K562 (cell line): ENCODE data around the gene HNMT. TPM values are rescaled to one million over a fixed set of nuclear protein-coding genes. Genes with fewer than 3 reads are reported as not detected.

Experiments
- ATAC-seq: fragments of 200-7000 bp; cut with Tn5 transposase; 3 replicates; pipeline ENCODE4 v1.9.1; 2020; ENCODE audit warnings: moderate library complexity
- BruUV-seq: library from RNA; stranded (reverse); fragments of 400-500 nt; replicated peaks from 2 replicates; lab custom pipeline; 2021; lab: Mats Ljungman, UMichigan
- CTCF ChIA-PET: fragments of 300-600 bp; formaldehyde crosslinking; extraction: SDS; loops from one replicate; lab custom pipeline; 2021; ENCODE audit warnings: low intra/inter-chr PET ratio; lab: Yijun Ruan, JAX
- POLR2A ChIA-PET: fragments of 300-600, 350-650 bp; sonication (Branson Sonifier 250); formaldehyde crosslinking; extraction: SDS; loops from one replicate; lab custom pipeline; 2021; ENCODE audit warnings: antibody characterized with exemption, inconsistent platforms; lab: Yijun Ruan, JAX
- DNase-seq, 4 experiments: peaks; one replicate each; pipeline versions ENCODE4 v3.0.0 to v3.0.0-alpha.2; 2011 to 2018; ENCODE audit warnings: low spot score in 3 of 4, mixed read lengths in 3 of 4; ENCODE audit errors: extremely low read depth in 1 of 4
- FAIRE-seq: peaks from 2 replicates; lab custom pipeline; 2011; peaks lifted over from hg19 to GRCh38; lab: Jason Lieb, UNC
- H2AFZ ChIP-seq: 2 replicates; pipeline ENCODE4 v1.6.0; 2011; ENCODE audit warnings: low read depth, low read length, control low read depth, inconsistent platforms
- H3K27ac ChIP-seq: fragments of 200-600 bp; 3 replicates; pipeline ENCODE4 v1.8.0; 2011; ENCODE audit warnings: low read depth, mild to moderate bottlenecking, control low read depth, inconsistent platforms, low read length, moderate library complexity, mixed read lengths; ENCODE audit errors: extremely low read depth
- H3K27me3 ChIP-seq, 2 experiments: fragments of 300-600 bp in 1 of 2; 2 replicates in 1 of 2; 3 replicates in 1 of 2; pipeline versions ENCODE4 v1.6.0 to v1.8.0; 2011; ENCODE audit warnings: inconsistent platforms in 2 of 2, low read length in 2 of 2, mild to moderate bottlenecking in 1 of 2, mixed read lengths in 1 of 2, moderate library complexity in 1 of 2; ENCODE audit not compliant: control insufficient read depth in 2 of 2, insufficient read depth in 2 of 2
- H3K36me3 ChIP-seq: fragments of 300-600 bp; 3 replicates; pipeline ENCODE4 v1.8.0; 2011; ENCODE audit warnings: mild to moderate bottlenecking, low read length, inconsistent platforms; ENCODE audit not compliant: control insufficient read depth, insufficient read depth
- H3K4me1 ChIP-seq, 2 experiments: fragments of 200-600 bp in 1 of 2; replicated peaks in 1 of 2; 2 replicates in 1 of 2; 3 replicates in 1 of 2; pipeline versions ENCODE4 v1.5.1 to v1.8.0; 2011; ENCODE audit warnings: inconsistent platforms in 2 of 2, low read length in 2 of 2, mild to moderate bottlenecking in 1 of 2, mixed read lengths in 1 of 2, moderate library complexity in 1 of 2; ENCODE audit not compliant: control insufficient read depth in 2 of 2, insufficient read depth in 2 of 2
- H3K4me2 ChIP-seq: 2 replicates; pipeline ENCODE4 v1.6.1; 2011; ENCODE audit warnings: low read length, control low read depth, inconsistent platforms, mixed read lengths; ENCODE audit not compliant: insufficient read depth
- H3K4me3 ChIP-seq: fragments of 200-600 bp; sonication (generic), shearing (Covaris generic); 2 replicates; pipeline ENCODE4 v1.5.1; 2016; ENCODE audit warnings: control low read depth, inconsistent platforms
- H3K79me2 ChIP-seq: fragments of 200-600 bp; 3 replicates; pipeline ENCODE4 v1.8.0; 2011; ENCODE audit warnings: low read length, inconsistent platforms; ENCODE audit not compliant: control insufficient read depth, insufficient read depth
- H3K9ac ChIP-seq, 2 experiments: 2 replicates each; pipeline versions ENCODE4 v1.6.0 to v1.6.1; 2011; ENCODE audit warnings: low read depth in 2 of 2, low read length in 2 of 2, control low read depth in 1 of 2, inconsistent platforms in 1 of 2, mild to moderate bottlenecking in 1 of 2, mixed read lengths in 1 of 2; ENCODE audit not compliant: insufficient read depth in 1 of 2
- H3K9me1 ChIP-seq: one replicate; pipeline ENCODE4 v1.6.0; 2011; ENCODE audit warnings: inconsistent platforms, mild to moderate bottlenecking, low read length, moderate library complexity; ENCODE audit not compliant: control insufficient read depth, insufficient read depth
- H3K9me3 ChIP-seq: replicated peaks from 2 replicates; pipeline ENCODE4 v1.5.1; 2011; ENCODE audit warnings: low read depth, low read length, inconsistent platforms; ENCODE audit not compliant: control insufficient read depth, insufficient read depth
- H4K20me1 ChIP-seq: replicated peaks from 2 replicates; pipeline ENCODE4 v1.6.1; 2011; ENCODE audit warnings: low read length, inconsistent platforms, mixed read lengths; ENCODE audit not compliant: control insufficient read depth, insufficient read depth
- BRF1 ChIP-seq: IDR thresholded peaks from 3 replicates; pipeline ENCODE4 v1.6.1; 2011; ENCODE audit warnings: borderline replicate concordance, mild to moderate bottlenecking; ENCODE audit not compliant: insufficient read length; ENCODE audit errors: extremely low read depth
- COPS2 ChIP-seq: fragments of 450-650 bp; conservative IDR thresholded peaks from 2 replicates; pipeline ENCODE4 v1.6.1; 2016; ENCODE audit warnings: mild to moderate bottlenecking, moderate library complexity
- ETS2 ChIP-seq: IDR thresholded peaks from 2 replicates; pipeline ENCODE4 v1.6.1; 2016; ENCODE audit warnings: borderline replicate concordance, missing genetic modification characterization, mild to moderate bottlenecking, moderate library complexity, missing compliant biosample characterization; ENCODE audit not compliant: poor library complexity, severe bottlenecking
- GABPB1 ChIP-seq: sonication (generic); formaldehyde crosslinking; IDR thresholded peaks from 2 replicates; pipeline ENCODE4 v1.8.0; 2022; ENCODE audit warnings: mild to moderate bottlenecking, missing genetic modification reagents
- NCOA4 ChIP-seq: fragments of 450-650 bp; IDR thresholded peaks from 2 replicates; pipeline ENCODE4 v1.6.1; 2018; ENCODE audit warnings: mild to moderate bottlenecking; ENCODE audit not compliant: partially characterized antibody
- NFATC3 ChIP-seq: fragments of 450-650 bp; IDR thresholded peaks from 2 replicates; pipeline ENCODE4 v1.6.1; 2017; ENCODE audit warnings: mild to moderate bottlenecking
- NR2C2 ChIP-seq, 2 experiments: fragments of 200-800 bp in 1 of 2; sonication (Bioruptor generic) in 1 of 2; sonication (generic) in 1 of 2; formaldehyde crosslinking in 1 of 2; IDR thresholded peaks; 2 replicates each; pipeline versions ENCODE4 v1.6.1 to v1.8.0; 2016 to 2022; ENCODE audit warnings: mild to moderate bottlenecking in 1 of 2, missing compliant biosample characterization in 1 of 2, missing genetic modification characterization in 1 of 2, missing genetic modification reagents in 1 of 2
- NR2F6 ChIP-seq: fragments of 450-650 bp; formaldehyde crosslinking; IDR thresholded peaks from 2 replicates; pipeline ENCODE4 v1.4.0; 2020; ENCODE audit warnings: mild to moderate bottlenecking
- SRSF9 ChIP-seq: fragments of 200-400 bp; formaldehyde crosslinking; IDR thresholded peaks from 2 replicates; pipeline ENCODE4 v1.6.1; 2017; ENCODE audit warnings: low read depth, low read length, borderline replicate concordance
- TBL1XR1 ChIP-seq, 2 experiments: IDR thresholded peaks; 2 replicates each; pipeline ENCODE4 v1.6.1; 2012; ENCODE audit warnings: improper control_type of control experiment in 2 of 2, low read length in 2 of 2, mild to moderate bottlenecking in 1 of 2
- ZC3H11A ChIP-seq: IDR thresholded peaks from 2 replicates; pipeline ENCODE4 v1.6.1; 2012; ENCODE audit warnings: low read depth, low read length, improper control_type of control experiment
- ZNF830 ChIP-seq: fragments of 250-450 bp; sonication (Bioruptor Pico); IDR thresholded peaks from 2 replicates; pipeline ENCODE4 v1.5.0; 2021; ENCODE audit warnings: mild to moderate bottlenecking
- WGBS: fragments of 100-300 bp; shearing (Covaris generic); methylation state at CpG from one replicate; pipeline ENCODE4 v1.1.6; 2016; ENCODE audit warnings: low coverage, mixed read lengths; ENCODE audit not compliant: insufficient coverage; ENCODE audit errors: missing lambda C conversion rate; 5-methylcytosine and 5-hydroxymethylcytosine counted together
- in situ Hi-C: fragments of 300-500 bp; cut with MboI; formaldehyde crosslinking; loops from 4 replicates; pipeline ENCODE4 v1.15.0; 2018; ENCODE audit warnings: inconsistent platforms, mixed read lengths
- intact Hi-C: fragments of 100-400 bp; cut with micrococcal nuclease; formaldehyde crosslinking; loops from 2 replicates; pipeline ENCODE4 v1.14.2; 2022
- polyA plus RNA-seq, 8 experiments: library from polyadenylated mRNA; depleted of rRNA in 4 of 8; stranded (reverse) in 5 of 8; unstranded in 3 of 8; fragments of >200 nt; fragmentation: Nextera tagmentation in 2 of 8; fragmentation: Illumina TruSeq in 1 of 8; extraction: Ambion mirVana in 2 of 8; extraction: Trizol in 1 of 8; gene quantifications; 2 replicates each; pipeline versions ENCODE4 v1.2.1 to v1.2.3, GENCODE V29; 2011 to 2014; ENCODE audit warnings: inconsistent platforms in 1 of 8, missing spikeins in 1 of 8
- total RNA-seq, 7 experiments: library from RNA; depleted of rRNA in 6 of 7; stranded (reverse); fragments of >200 nt in 6 of 7; fragmentation: Illumina TruSeq in 2 of 7; extraction: Trizol in 2 of 7; gene quantifications; 2 replicates each; pipeline versions ENCODE4 v1.2.1 to v1.2.3, GENCODE V29; 2011 to 2021; ENCODE audit warnings: low replicate concordance in 1 of 7
- TF ChIP-seq, protein P1 (sequence below): sonication (generic); formaldehyde crosslinking; IDR thresholded peaks from 2 replicates; pipeline ENCODE4 v1.8.0; 2022; ENCODE audit warnings: mild to moderate bottlenecking, missing genetic modification reagents

Gene HNMT
- total and polyA plus RNA-seq, 9 of the 15 experiments (the other 6 are each of a cell fraction or from before 2014, with no cell fraction given) = 3.1 to 10.9 (median 5.3) TPM

GRCh38 chr2:137983581-137983980, 19.3 kb downstream of the HNMT start (continued):
- no peak for TF ChIP-seq NCOA4
- TF ChIP-seq, all 486 proteins: peak for 0

GRCh38 chr2:137986268-137986667, 22.0 kb downstream of the HNMT start:
- no peaks in the 10 kb centered on the region for H3K9me3 ChIP-seq
- BruUV-seq = no TSS peak
- H4K20me1 ChIP-seq = no peaks in the 10 kb centered on the region
- FAIRE-seq (no peak), ATAC-seq (no peak), DNase-seq (no peak)
- H2AFZ ChIP-seq = no peak overlapping the region
- intact Hi-C loops (no loop called here), in situ Hi-C loops (no loop called here)
- H3K9ac ChIP-seq = no peak overlapping the region
- no peaks in the 10 kb centered on the region for H3K4me1 ChIP-seq
- WGBS = 6% methylated on average over 1 of the region's 1 CpG
- no peak overlapping the region for H3K4me2 ChIP-seq
- H3K27me3 ChIP-seq = no peaks in the 10 kb centered on the region
- ChIA-PET CTCF (no interaction called here), POLR2A (interaction anchor here (0.9 kb wide), 1 partner anchor 9 kb away, joined by 7 read pairs; no protein-coding TSS in a partner anchor)
- H3K4me3 ChIP-seq = no peak overlapping the region
- no peaks in the 10 kb centered on the region for H3K9me1 ChIP-seq
- TF ChIP-seq, protein P1, sequence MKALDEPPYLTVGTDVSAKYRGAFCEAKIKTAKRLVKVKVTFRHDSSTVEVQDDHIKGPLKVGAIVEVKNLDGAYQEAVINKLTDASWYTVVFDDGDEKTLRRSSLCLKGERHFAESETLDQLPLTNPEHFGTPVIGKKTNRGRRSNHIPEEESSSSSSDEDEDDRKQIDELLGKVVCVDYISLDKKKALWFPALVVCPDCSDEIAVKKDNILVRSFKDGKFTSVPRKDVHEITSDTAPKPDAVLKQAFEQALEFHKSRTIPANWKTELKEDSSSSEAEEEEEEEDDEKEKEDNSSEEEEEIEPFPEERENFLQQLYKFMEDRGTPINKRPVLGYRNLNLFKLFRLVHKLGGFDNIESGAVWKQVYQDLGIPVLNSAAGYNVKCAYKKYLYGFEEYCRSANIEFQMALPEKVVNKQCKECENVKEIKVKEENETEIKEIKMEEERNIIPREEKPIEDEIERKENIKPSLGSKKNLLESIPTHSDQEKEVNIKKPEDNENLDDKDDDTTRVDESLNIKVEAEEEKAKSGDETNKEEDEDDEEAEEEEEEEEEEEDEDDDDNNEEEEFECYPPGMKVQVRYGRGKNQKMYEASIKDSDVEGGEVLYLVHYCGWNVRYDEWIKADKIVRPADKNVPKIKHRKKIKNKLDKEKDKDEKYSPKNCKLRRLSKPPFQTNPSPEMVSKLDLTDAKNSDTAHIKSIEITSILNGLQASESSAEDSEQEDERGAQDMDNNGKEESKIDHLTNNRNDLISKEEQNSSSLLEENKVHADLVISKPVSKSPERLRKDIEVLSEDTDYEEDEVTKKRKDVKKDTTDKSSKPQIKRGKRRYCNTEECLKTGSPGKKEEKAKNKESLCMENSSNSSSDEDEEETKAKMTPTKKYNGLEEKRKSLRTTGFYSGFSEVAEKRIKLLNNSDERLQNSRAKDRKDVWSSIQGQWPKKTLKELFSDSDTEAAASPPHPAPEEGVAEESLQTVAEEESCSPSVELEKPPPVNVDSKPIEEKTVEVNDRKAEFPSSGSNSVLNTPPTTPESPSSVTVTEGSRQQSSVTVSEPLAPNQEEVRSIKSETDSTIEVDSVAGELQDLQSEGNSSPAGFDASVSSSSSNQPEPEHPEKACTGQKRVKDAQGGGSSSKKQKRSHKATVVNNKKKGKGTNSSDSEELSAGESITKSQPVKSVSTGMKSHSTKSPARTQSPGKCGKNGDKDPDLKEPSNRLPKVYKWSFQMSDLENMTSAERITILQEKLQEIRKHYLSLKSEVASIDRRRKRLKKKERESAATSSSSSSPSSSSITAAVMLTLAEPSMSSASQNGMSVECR (CRISPR knock-in tag) = no peak
- TF ChIP-seq SRSF9 (no peak), GABPB1 (no peak), ETS2 (tag) (no peak), NR2F6 (CRISPR knock-in tag) (no peak), COPS2 (no peak), ZC3H11A (no peak), NR2C2 (CRISPR knock-in tag; IDR thresholded peaks at IDR 0.05) (no peak), NR2C2 (tag; IDR thresholded peaks at IDR 0.05) (no peak), NFATC3 (no peak), TBL1XR1 (IDR thresholded peaks at IDR 0.05; ENCODE audit: low read length in 2 of 2) (no peak), BRF1 (no peak), ZNF830 (CRISPR knock-in tag) (no peak)
- no peak overlapping the region for H3K27ac ChIP-seq
- no peaks in the 10 kb centered on the region for H3K79me2 ChIP-seq
- no peaks in the 10 kb centered on the region for H3K36me3 ChIP-seq
